ENCODE data around the gene COG5.

COG5 gene

GRCh38 chr7:107387573-107388219, 176.0 kb downstream of the COG5 start:
- DNase-seq = no peak

DNA sequence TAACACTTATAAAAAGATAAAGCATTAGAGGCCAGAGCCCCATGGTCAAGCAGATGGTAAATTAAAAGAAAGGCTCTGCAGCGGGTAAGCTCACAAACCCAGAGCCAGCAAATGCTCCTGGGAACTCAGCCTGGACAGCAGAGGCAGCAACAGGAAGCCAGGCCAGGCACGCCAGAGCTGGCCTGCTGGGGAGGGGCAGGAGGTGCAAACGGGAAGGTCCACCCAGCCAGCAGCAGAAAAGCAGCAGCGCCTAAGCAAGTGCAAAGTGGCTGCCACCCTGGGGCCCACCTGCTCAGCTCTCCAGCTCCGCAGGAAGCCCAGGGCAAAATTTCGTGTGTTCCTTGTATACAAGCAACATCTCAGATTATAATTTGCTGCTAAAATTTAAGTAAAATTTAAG, 176.6 kb downstream of the COG5 start:
- DNase-seq = no peak

GRCh38 chr7:107386548-107387102, 177.1 kb downstream of the COG5 start:
- no peak for DNase-seq

GRCh38 chr7:107384025-107384424, 179.7 kb downstream of the COG5 start:
- no peak for DNase-seq

DNA sequence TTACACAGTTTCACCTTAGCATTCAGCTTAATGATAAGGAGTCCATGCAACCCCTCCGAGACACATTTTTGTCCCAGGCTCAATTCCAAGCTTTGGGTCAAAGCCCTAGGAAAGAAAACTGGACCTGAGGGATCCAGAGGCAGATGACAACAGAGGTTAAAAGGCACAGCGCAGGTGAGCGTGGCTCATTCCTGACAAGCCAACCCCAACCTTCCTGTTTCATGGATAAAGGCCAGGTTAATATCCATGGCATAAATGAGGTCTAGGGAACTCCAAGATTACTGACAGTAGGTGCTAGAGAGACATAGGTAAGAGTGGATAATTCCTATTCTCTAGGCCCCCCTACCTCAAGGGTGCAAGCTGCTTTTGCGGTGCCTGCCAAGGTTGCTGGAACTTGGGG, 180.5 kb downstream of the COG5 start:
- no peak for DNase-seq

DNA sequence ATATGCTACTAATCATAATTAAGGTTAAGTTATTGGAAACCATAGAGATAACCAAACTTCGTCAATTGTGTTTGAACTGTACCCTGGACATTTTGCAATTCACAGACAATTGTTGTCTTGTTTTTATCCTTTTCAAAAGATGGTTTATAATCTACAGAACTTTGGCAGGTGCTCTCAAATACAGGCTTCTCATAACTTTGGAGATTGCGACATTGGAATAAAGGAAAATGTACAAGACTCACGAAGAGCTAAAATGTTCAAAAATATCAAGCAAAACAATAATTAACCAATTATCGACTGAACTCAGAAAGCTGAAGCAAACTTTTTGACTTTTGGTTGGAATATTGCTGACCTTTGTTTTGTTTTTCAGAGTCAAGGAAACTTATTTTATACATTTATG, 182.3 kb downstream of the COG5 start:
- DNase-seq = no peak

DNA sequence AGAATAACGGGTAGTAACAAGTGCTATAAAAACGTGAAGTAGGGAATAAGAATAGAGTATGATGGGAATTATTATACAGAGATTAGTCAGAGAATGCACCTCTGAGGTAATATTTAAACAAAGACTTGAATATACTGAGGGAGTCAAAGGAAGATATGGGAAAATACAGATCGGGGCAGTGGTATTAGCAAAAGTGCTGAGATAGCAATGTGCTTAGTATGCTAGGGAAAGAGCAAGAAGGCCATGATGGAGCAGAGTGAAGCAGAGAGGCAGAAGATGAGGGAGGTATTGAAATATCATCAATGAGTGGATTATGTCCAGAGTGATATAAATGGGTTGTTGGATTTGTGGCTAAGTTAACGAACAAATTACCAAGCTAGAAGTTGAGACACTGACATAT, 190.4 kb downstream of the COG5 start:
- no peak for DNase-seq

DNA sequence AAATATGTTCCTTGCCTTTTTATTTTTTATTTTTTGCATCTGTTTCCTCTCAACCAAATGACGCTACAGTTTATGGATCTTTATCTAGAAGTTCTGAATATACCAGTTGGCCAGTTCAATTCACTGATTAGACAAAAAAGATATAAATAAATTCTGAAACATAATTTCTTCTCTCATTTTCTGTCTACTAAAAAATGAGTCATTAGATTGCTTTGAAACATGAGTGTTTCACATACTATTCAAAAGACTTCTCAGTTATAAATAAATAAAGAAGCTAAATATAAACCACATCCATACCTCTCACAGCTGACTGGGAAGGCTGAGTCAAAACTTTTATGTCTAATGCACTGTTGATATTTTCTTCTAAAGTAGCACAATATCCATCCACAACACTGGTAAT, 191.4 kb downstream of the COG5 start:
- DNase-seq = no peak

DNA sequence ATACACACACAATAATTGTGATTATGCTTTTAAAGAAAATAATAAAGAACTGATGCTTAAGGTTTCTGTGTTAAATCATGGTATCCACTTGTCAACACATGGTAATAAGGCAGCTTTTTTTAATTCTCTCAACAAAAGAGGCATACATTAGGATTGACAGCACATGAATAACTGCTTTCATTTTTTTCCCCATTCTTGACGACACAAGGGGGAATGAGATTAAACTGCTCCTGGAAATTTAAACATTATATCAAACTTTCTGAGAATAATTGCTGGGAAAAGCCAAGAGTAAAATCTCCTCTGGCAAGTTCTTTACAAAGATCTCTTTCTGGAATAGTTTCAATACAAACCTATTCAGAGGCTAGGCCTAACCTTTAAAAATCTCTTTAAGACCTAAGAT, 192.9 kb downstream of the COG5 start:
- DNase-seq = no peak

DNA sequence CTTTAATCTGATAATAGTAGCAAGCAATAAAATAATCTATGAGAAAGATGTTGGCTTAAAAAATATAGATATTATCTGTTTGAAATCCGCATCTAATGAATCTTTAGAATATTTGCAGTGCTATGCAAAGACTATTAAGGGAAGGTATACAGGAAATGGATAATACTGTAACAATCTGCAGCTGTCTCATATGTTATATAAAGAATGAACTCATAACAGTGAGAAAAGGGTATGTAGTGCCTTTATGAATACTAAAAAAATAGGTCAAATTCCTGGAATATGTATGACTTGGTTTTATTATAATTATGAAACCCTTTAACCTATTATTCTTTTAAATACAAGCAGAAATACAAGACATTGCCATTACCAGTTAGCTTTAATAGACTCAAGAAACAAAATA, 198.9 kb downstream of the COG5 start:
- no peak for DNase-seq

DNA sequence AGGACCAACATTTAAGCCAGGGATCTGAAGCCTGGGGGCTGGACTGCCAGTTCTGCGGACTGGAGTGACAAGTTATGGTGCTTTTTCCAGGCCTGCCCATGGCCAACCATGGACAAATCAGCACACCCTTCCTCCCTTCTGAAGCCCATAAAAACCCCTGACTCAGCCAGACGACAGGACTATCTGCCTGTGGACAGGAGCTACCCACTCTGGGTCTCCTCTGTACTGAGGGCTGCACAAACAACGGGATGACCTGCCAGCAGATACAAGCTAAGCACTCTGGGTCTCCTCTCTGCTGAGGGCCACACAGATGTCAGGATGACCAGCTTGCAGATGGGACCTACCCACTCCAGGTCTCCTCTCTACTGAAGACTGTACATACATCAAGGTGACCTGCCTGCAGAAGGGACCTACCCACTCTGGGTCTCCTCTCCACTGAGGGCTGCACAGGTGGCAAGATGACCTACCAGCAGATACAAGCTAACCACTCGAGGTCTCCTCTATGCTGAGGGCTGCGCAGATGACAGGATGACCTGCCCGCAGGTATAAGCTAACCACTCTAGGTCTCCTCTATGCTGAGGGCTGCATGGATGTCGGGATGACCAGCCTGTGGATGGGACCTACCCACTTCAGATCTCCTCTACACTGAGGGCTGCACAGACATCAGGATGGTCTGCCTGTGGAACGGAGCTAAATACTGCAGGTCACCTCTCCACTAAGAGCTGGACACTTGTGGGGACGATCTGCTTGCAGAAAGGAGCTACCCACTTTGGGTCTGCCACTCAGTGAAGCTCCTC, 204.0 kb downstream of the COG5 start:
- no peak for DNase-seq

DNA sequence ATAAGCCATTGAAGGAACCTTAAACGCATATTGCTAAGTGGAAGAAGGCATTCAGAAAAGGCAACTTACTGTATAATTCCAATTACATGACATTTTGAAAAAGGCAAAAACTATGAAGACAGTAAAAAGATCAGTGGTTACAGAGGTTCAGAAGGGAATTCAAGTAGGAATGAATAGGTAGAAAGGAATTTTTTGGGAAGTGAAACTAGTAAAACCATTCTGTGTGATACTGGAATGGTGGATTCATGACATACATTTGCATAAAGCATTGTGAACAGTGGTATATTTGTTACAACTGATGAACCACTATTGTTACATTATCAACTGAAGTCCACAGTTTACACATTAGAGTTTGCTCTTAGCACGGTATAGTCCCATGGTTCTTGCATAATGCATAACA, 208.1 kb downstream of the COG5 start:
- no peak for DNase-seq

DNA sequence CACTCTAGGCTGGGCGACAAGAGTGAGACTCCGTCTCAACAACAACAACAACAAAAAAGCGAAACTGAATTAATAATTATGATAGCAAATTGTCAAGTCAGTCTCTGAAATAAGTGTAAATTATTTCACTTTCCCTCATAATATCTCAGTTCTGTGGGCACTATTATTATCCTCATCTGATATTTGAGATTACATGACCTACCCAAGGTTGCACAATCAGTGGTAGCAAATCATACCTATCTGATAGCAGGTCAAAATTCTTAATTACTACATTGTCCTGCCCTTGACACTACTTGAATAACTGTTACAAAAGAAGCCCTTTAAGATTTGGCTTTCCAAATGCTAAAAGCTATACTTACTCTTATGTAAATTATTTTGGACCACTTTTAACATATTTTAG, 209.1 kb downstream of the COG5 start:
- no peak for DNase-seq

DNA sequence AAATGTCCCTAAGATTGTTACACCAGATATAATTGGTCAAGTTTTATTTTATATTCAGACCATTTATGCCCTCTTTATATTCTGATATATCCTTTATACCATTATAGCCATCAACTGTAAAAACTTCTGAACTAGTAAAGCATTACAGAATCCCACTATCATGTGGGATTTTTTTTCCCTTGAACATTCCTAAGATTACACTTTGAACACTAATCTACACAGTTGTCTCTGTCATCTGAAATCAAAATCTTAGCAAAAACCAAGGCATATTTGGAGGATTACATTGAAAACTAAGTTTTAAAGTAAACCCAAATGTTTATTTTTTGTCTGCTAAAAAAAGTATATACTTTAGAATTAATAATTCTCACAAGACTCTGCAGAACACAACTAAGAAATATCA, 210.0 kb downstream of the COG5 start:
- DNase-seq = no peak

DNA sequence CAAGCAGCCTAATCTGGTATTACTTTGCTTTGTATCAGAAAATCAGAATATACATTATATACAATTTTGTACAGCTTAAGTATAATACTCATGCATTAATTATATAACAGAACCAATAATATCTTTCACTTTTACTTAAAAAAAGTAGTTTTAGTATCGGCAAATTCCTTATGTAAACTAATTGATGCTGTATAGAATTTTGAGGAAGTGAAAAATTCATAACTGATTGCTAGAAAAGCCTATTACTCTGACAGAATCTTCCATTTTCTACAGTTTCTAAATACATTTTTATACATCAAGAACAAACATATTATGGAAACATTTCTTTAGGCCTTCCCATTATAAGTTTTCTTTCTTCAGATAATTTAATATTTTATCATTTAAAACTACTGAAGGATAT, 217.8 kb downstream of the COG5 start:
- DNase-seq = no peak

- no peak for DNase-seq
These were observed 218.9 kb downstream of the COG5 start for GRCh38 chr7:107344799-107345198.

DNA sequence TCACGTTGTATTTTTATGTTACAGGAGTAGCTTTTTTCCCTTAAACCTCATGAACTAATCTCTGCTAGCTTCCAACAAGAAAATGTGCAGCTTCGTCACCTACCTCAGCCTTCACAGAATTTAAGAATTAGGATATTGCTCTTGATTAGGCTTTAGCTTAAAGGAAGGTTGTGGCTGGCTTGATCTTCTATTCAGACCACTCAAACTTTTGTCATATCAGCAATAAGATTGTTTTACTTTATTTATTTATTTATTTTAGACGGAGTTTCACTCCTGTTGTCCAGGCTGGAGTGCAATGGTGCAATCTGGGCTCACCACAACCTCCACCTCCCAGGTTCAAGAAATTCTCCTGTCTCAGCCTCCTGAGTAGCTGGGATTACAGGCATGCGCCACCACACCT, 219.4 kb downstream of the COG5 start:
- no peak for DNase-seq

DNA sequence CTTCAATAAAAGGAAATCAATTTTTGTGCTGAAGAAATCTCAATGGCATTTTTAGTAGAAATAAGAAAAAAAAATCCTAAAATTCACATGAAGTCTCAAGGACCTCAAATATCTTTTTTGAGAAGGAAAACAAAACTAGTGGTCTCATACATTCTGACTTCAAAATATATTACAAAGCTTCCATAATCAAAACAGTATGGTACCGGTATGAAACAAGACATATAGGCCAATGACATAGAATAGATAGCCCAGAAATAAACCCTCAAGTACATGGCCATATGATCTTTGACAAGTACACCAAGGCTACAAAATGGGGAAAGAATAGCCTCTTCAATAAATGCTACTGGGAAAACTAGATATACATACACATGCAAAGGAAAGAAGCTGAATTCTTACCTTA, 225.6 kb downstream of the COG5 start:
- no peak for DNase-seq

- DNase-seq = no peak
These were observed 231.0 kb downstream of the COG5 start for GRCh38 chr7:107332488-107333269.

- DNase-seq = no peak
These were observed 233.2 kb downstream of the COG5 start for GRCh38 chr7:107330478-107330877.

- no peak for DNase-seq
These were observed 235.6 kb downstream of the COG5 start for GRCh38 chr7:107327986-107328569.

DNA sequence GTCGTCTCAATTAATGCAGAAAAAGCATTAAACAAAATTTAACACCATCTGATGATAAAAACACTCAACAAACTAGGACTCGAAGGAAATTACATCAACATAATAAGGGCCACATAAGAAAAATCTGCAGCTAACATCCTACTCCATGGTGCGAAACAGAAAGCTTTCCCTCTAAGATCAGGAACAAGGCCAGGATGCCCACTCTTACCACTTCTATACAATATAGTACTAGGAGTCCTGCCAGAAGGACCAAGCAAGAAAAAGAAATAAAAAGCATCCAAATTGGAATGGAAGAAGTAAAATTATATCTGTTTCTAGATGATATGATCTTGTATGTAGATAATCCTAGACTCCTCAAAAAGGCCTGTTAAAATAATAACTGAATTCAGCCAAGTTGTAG, 237.7 kb downstream of the COG5 start:
- DNase-seq = no peak

GRCh38 chr7:107322015-107322414, 241.7 kb downstream of the COG5 start:
- no peak for DNase-seq

Data from NK-92 treated with Interleukin-12 subunit alpha and Interleukin-12 subunit beta, amount 100 ng/mL, for 24 hours (cell line).